GM12878 (cell line): ENCODE measurements around the gene FHL1. TPM values are rescaled to one million over a fixed set of nuclear protein-coding genes. Genes with fewer than 3 reads are reported as not detected.

Source experiments
- ATAC-seq: fragments of 200-7000 bp; cut with Tn5 transposase; 3 replicates; pipeline ENCODE4 v1.9.1; 2020; ENCODE audit warnings: mild to moderate bottlenecking, moderate library complexity
- BruUV-seq: library from RNA; stranded (reverse); fragments of 400-500 nt; replicated peaks from 2 replicates; lab custom pipeline; 2021; lab: Mats Ljungman, UMichigan
- CTCF ChIA-PET: fragments of 300-600 bp; sonication (Branson Sonifier 250); formaldehyde crosslinking; extraction: SDS; loops from one replicate; lab custom pipeline; 2021; ENCODE audit warnings: inconsistent platforms; lab: Yijun Ruan, JAX
- POLR2A ChIA-PET: fragments of 350-600 bp; formaldehyde crosslinking; extraction: SDS; loops from one replicate; lab custom pipeline; 2021; ENCODE audit warnings: inconsistent platforms; lab: Charles Lee
- RAD21 ChIA-PET: fragments of 300-600 bp; sonication (Branson Sonifier 250); formaldehyde crosslinking; loops from one replicate; lab custom pipeline; 2023; ENCODE audit warnings: antibody characterized with exemption; ENCODE audit not compliant: unreplicated experiment; lab: Charles Lee
- SMC1A ChIA-PET: fragments of 300-600 bp; sonication (Branson Sonifier 250); formaldehyde crosslinking; loops from one replicate; lab custom pipeline; 2023; ENCODE audit not compliant: unreplicated experiment, uncharacterized antibody; lab: Charles Lee
- DNase-seq: peaks from one replicate; pipeline ENCODE4 v3.0.0-alpha.2; 2011; ENCODE audit warnings: low read depth, low spot score
- FAIRE-seq: peaks from 3 replicates; lab custom pipeline; 2011; peaks lifted over from hg19 to GRCh38; lab: Jason Lieb, UNC
- H2AFZ ChIP-seq: 2 replicates; pipeline ENCODE4 v1.6.0; 2011; ENCODE audit warnings: low read depth, low read length, control low read depth; ENCODE audit not compliant: control insufficient read depth
- H3K27ac ChIP-seq: 2 replicates; pipeline ENCODE4 v1.5.1; 2011; ENCODE audit warnings: control low read depth; ENCODE audit not compliant: control insufficient read depth, insufficient read depth
- H3K27me3 ChIP-seq, 2 experiments: replicated peaks in 1 of 2; 2 replicates each; pipeline versions ENCODE4 v1.6.0 to v1.6.1; 2011; ENCODE audit warnings: low read length in 1 of 2; ENCODE audit not compliant: control insufficient read depth in 2 of 2, insufficient read depth in 2 of 2
- H3K36me3 ChIP-seq, 2 experiments: 2 replicates each; pipeline ENCODE4 v1.5.1; 2011; ENCODE audit warnings: low read length in 1 of 2; ENCODE audit not compliant: control insufficient read depth in 2 of 2, insufficient read depth in 2 of 2
- H3K4me1 ChIP-seq: 2 replicates; pipeline ENCODE4 v1.6.1; 2011; ENCODE audit warnings: mild to moderate bottlenecking, low read length, moderate library complexity, mixed read lengths; ENCODE audit not compliant: control insufficient read depth, insufficient read depth
- H3K4me2 ChIP-seq: 2 replicates; pipeline ENCODE4 v1.6.0; 2011; ENCODE audit warnings: control low read depth; ENCODE audit not compliant: control insufficient read depth, insufficient read depth
- H3K4me3 ChIP-seq: fragments of 200-600 bp; sonication (generic); 2 replicates; pipeline ENCODE4 v1.5.1; 2016
- H3K79me2 ChIP-seq: 2 replicates; pipeline ENCODE4 v1.6.0; 2011; ENCODE audit warnings: low read length; ENCODE audit not compliant: control insufficient read depth, insufficient read depth
- H3K9ac ChIP-seq: 2 replicates; pipeline ENCODE4 v1.8.0; 2011; ENCODE audit warnings: low read length, control low read depth, mixed read lengths; ENCODE audit not compliant: control insufficient read depth, insufficient read depth
- H3K9me3 ChIP-seq: replicated peaks from 3 replicates; pipeline ENCODE4 v1.5.1; 2011; ENCODE audit warnings: mild to moderate bottlenecking, low read length; ENCODE audit not compliant: control insufficient read depth, insufficient read depth
- H4K20me1 ChIP-seq: 2 replicates; pipeline ENCODE4 v1.6.0; 2011; ENCODE audit not compliant: control insufficient read depth, insufficient read depth
- BHLHE40 ChIP-seq, 2 experiments: fragments of 450-650 bp in 1 of 2; IDR thresholded peaks; 2 replicates each; pipeline ENCODE4 v1.6.1; 2011 to 2017; ENCODE audit warnings: low read depth in 2 of 2, borderline replicate concordance in 1 of 2, improper control_type of control experiment in 1 of 2, low read length in 1 of 2, mild to moderate bottlenecking in 1 of 2
- CHD2 ChIP-seq: IDR thresholded peaks from 2 replicates; pipeline ENCODE4 v1.6.1; 2011; ENCODE audit warnings: low read depth, low read length, improper control_type of control experiment, borderline replicate concordance
- ETV6 ChIP-seq, 2 experiments: fragments of 450-650 bp in 1 of 2; IDR thresholded peaks in 1 of 2; conservative IDR thresholded peaks in 1 of 2; 2 replicates each; pipeline ENCODE4 v1.6.1; 2014; ENCODE audit warnings: antibody characterized with exemption in 1 of 2, borderline replicate concordance in 1 of 2, low read depth in 1 of 2, mild to moderate bottlenecking in 1 of 2, moderate library complexity in 1 of 2
- FOS ChIP-seq: IDR thresholded peaks from 3 replicates; pipeline ENCODE4 v1.6.1; 2011; ENCODE audit warnings: borderline replicate concordance; ENCODE audit not compliant: insufficient read length; ENCODE audit errors: extremely low read depth
- IKZF1 ChIP-seq: fragments of 450-650 bp; conservative IDR thresholded peaks from 2 replicates; pipeline ENCODE4 v1.6.1; 2017; ENCODE audit warnings: antibody characterized with exemption, mild to moderate bottlenecking
- LARP7 ChIP-seq: fragments of 450-650 bp; IDR thresholded peaks from 2 replicates; pipeline ENCODE4 v1.6.1; 2017; ENCODE audit warnings: mild to moderate bottlenecking
- NFXL1 ChIP-seq: fragments of 450-650 bp; IDR thresholded peaks from 2 replicates; pipeline ENCODE4 v1.6.1; 2017; ENCODE audit warnings: antibody characterized with exemption, mild to moderate bottlenecking, borderline replicate concordance
- RB1 ChIP-seq: fragments of 450-650 bp; formaldehyde crosslinking; IDR thresholded peaks from 2 replicates; pipeline ENCODE4 v1.6.1; 2017; ENCODE audit warnings: mild to moderate bottlenecking, borderline replicate concordance
- SRF ChIP-seq, 2 experiments: IDR thresholded peaks; 2 replicates each; pipeline ENCODE4 v1.6.1; 2011; ENCODE audit warnings: low read depth in 2 of 2, low read length in 2 of 2, mild to moderate bottlenecking in 1 of 2, moderate library complexity in 1 of 2
- SUZ12 ChIP-seq: fragments of 200-600 bp; sonication (generic); IDR thresholded peaks from one replicate; pipeline ENCODE4 v1.6.1; 2018; ENCODE audit warnings: antibody characterized with exemption, mild to moderate bottlenecking; ENCODE audit not compliant: unreplicated experiment
- WRNIP1 ChIP-seq: IDR thresholded peaks from 2 replicates; pipeline ENCODE4 v1.6.1; 2011; ENCODE audit warnings: low read depth, low read length, improper control_type of control experiment, borderline replicate concordance
- ZNF622 ChIP-seq: fragments of 450-650 bp; IDR thresholded peaks from 2 replicates; pipeline ENCODE4 v1.6.1; 2017; ENCODE audit warnings: mild to moderate bottlenecking, inconsistent platforms
- WGBS: methylation state at CpG from one replicate; pipeline ENCODE4 v1.1.6; 2016; ENCODE audit warnings: low lambda C conversion rate; ENCODE audit not compliant: insufficient replicate concordance, insufficient coverage; ENCODE audit errors: missing lambda C conversion rate; 5-methylcytosine and 5-hydroxymethylcytosine counted together
- in situ Hi-C: fragments of 300-500 bp; cut with MboI; formaldehyde crosslinking; loops from 9 replicates; pipeline ENCODE4 v1.14.3; 2018; ENCODE audit warnings: mixed read lengths
- intact Hi-C: fragments of 100-400 bp; cut with micrococcal nuclease; formaldehyde crosslinking; loops from one replicate; pipeline ENCODE4 v1.14.2; 2022; ENCODE audit not compliant: unreplicated experiment
- polyA plus RNA-seq, 11 experiments: library from polyadenylated mRNA; depleted of rRNA in 4 of 11; unstranded in 6 of 11; stranded (reverse) in 5 of 11; fragments of >200 nt; fragmentation: Nextera tagmentation in 4 of 11; fragmentation: Illumina TruSeq in 1 of 11; extraction: Ambion mirVana in 4 of 11; extraction: Trizol in 1 of 11; gene quantifications; 1 replicate in 1 of 11; 2 replicates in 10 of 11; pipeline versions ENCODE4 v1.2.1 to v1.2.3, GENCODE V29; 2011 to 2016; ENCODE audit warnings: inconsistent platforms in 2 of 11, missing spikeins in 2 of 11, low read depth in 1 of 11
- total RNA-seq, 4 experiments: library from RNA; depleted of rRNA in 3 of 4; stranded (reverse); fragments of >200 nt in 3 of 4; fragmentation: Illumina TruSeq in 1 of 4; extraction: Trizol in 1 of 4; gene quantifications; 2 replicates each; pipeline versions ENCODE4 v1.2.1 to v1.2.3, GENCODE V29; 2013 to 2021
- TF ChIP-seq, protein P1 (sequence below): IDR thresholded peaks from 2 replicates; pipeline ENCODE4 v1.6.1; 2011; ENCODE audit warnings: low read depth, low read length, improper control_type of control experiment, borderline replicate concordance

Gene FHL1
- total and polyA plus RNA-seq, 10 of the 15 experiments (the other 5 are each of a cell fraction or from before 2014, with no cell fraction given), result 0.13 to 0.59 (median 0.34) TPM; not detected in 1

DNA sequence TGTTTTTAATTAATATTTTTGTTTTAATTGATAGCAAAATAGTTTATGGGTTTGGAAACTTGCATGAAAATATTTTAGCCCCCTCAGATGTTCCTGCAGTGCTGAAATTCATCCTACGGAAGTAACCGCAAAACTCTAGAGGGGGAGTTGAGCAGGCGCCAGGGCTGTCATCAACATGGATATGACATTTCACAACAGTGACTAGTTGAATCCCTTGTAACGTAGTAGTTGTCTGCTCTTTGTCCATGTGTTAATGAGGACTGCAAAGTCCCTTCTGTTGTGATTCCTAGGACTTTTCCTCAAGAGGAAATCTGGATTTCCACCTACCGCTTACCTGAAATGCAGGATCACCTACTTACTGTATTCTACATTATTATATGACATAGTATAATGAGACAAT is 63.5 kb downstream of the FHL1 start:
- Histone ChIP-seq H2AFZ (no peak overlapping the region), H3K27me3 (no peaks in the 10 kb centered on the region), H4K20me1 (no peaks in the 10 kb centered on the region), H3K9ac (no peak overlapping the region), H3K27ac (no peak overlapping the region), H3K36me3 (no peaks in the 10 kb centered on the region), H3K4me1 (no peaks in the 10 kb centered on the region), H3K9me3 (no peaks in the 10 kb centered on the region), H3K4me3 (no peak overlapping the region), H3K4me2 (no peak overlapping the region), H3K79me2 (no peaks in the 10 kb centered on the region)
- ChIA-PET RAD21 (no interaction called here), POLR2A (no interaction called here), CTCF (interaction anchor here (0.6 to 2.3 kb wide), 3 partner anchors 54 to 182 kb away, joined by 3 to 9 read pairs (median 3); no protein-coding TSS in a partner anchor), SMC1A (no interaction called here)
- 57% methylated on average over 5 of the region's 5 CpGs for WGBS
- in situ Hi-C loops, result no loop called here
- no TSS peak for BruUV-seq
- FAIRE-seq (no peak), DNase-seq (no peak), ATAC-seq (no peak)
- TF ChIP-seq LARP7, result no peak
- intact Hi-C loops, result no loop called here

DNA sequence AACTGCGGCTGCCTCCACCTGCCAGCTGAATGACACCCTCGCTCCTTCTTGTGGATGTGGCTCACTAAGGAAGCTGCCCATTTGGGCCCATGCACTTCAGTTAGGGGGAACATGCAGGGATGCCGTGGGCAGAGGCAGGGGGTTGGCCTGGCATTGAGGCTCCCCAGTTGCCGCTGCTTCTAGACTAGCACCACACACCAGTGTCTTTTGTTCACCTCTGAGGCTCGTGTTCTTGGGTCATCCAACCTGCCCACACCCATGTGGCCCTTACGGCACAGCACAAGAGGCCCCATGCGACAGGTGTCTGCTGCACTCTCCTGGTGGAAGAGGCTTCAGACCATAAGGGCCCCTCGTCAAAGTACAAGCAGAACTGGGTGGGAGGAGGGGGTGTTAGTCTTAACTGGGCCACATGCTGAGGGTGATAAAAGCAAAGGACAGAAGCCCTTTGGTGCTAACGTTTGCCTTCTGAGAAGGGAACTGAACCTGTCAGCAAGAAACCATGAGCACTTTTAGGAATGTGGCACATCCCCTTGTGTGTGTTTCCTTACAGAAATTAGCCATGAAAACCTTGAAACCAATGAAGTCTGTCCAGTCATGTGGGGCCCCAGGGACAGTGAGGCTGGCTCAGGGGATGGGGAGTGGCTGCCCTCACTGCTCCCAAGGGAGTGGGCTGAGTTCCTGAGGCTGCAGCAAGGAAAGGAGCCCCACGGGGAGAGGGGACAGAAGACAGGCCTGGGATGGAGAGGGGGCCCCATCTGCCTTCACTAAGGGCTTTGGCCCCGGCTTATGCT is 64.6 kb downstream of the FHL1 start:
- Histone ChIP-seq H3K27me3 (no peaks in the 10 kb centered on the region), H3K4me2 (no peak overlapping the region), H3K4me3 (no peak overlapping the region), H3K9ac (no peak overlapping the region)
- TF ChIP-seq SRF (IDR thresholded peaks at IDR 0.05; ENCODE audit: low read depth in 2 of 2, low read length in 2 of 2) (no peak), SUZ12 (no peak), BHLHE40 (IDR thresholded peaks at IDR 0.05; ENCODE audit: borderline replicate concordance in 1 of 2, low read depth in 2 of 2, low read length in 1 of 2) (no peak), RB1 (no peak), CHD2 (no peak), NFXL1 (no peak), WRNIP1 (no peak), ZNF622 (no peak), IKZF1 (no peak), FOS (no peak), ETV6 (conservative IDR thresholded peaks at IDR 0.05 in 1 of 2, IDR thresholded peaks at IDR 0.05 in 1 of 2; ENCODE audit: borderline replicate concordance in 1 of 2, low read depth in 1 of 2) (no peak)
- TF ChIP-seq, protein P1, sequence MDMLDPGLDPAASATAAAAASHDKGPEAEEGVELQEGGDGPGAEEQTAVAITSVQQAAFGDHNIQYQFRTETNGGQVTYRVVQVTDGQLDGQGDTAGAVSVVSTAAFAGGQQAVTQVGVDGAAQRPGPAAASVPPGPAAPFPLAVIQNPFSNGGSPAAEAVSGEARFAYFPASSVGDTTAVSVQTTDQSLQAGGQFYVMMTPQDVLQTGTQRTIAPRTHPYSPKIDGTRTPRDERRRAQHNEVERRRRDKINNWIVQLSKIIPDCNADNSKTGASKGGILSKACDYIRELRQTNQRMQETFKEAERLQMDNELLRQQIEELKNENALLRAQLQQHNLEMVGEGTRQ, result no peak
- TF ChIP-seq, all 136 proteins: peak for 0
- ChIA-PET RAD21 (no interaction called here), SMC1A (no interaction called here), CTCF (no interaction called here), POLR2A (no interaction called here)
- no peaks in the 10 kb centered on the region for H3K9me3 ChIP-seq
- no peak overlapping the region for H2AFZ ChIP-seq
- intact Hi-C loops (no loop called here), in situ Hi-C loops (no loop called here)
- 61% methylated on average over 9 of the region's 11 CpGs for WGBS
- no peaks in the 10 kb centered on the region for H4K20me1 ChIP-seq
- no TSS peak for BruUV-seq
- no peak for FAIRE-seq
- no peaks in the 10 kb centered on the region for H3K36me3 ChIP-seq
- H3K4me1 ChIP-seq, result no peaks in the 10 kb centered on the region
- H3K27ac ChIP-seq, result no peak overlapping the region
- no peak for DNase-seq
- no peaks in the 10 kb centered on the region for H3K79me2 ChIP-seq
- ATAC-seq, result no peak
